NB4 (cell line): ENCODE measurements around the gene KDM1B.

Experiments
- CTCF ChIP-seq: IDR thresholded peaks from one replicate; pipeline ENCODE4 v1.5.1; 2012; ENCODE audit warnings: low read depth, low read length
- MAX ChIP-seq: IDR thresholded peaks from 2 replicates; pipeline ENCODE4 v1.6.1; 2011; ENCODE audit warnings: low read depth, low read length
- MYC ChIP-seq: IDR thresholded peaks from 2 replicates; pipeline ENCODE4 v1.6.1; 2011; ENCODE audit warnings: low read depth, low read length
- POLR2A ChIP-seq: IDR thresholded peaks from 2 replicates; pipeline ENCODE4 v1.6.1; 2011; ENCODE audit warnings: mild to moderate bottlenecking; ENCODE audit not compliant: insufficient read length; ENCODE audit errors: extremely low read depth

- TF ChIP-seq POLR2A (no peak), CTCF (no peak), MYC (no peak), MAX (no peak)
Observed at GRCh38 chr6:18151801-18152200, 3.4 kb upstream of the KDM1B start.
